ENCODE data around the gene AKR1B1.

- TF ChIP-seq POLR2A (IDR thresholded peaks at IDR 0.05), result no peak
- TF ChIP-seq CTCF (IDR thresholded peaks at IDR 0.05), result no peak
These were observed 30.0 kb downstream of the AKR1B1 start for GRCh38 chr7:134428942-134429341.

Measured in prostate gland (tissue), 2 donors.